ENCODE measurements around the gene CKLF. TPM values are rescaled to one million over a fixed set of nuclear protein-coding genes. Genes with fewer than 3 reads are reported as not detected.

Gene CKLF
- total and polyA plus RNA-seq, 2 donors (not counting 1 experiment from before 2014, with no cell fraction given), result 30.4 to 53.6 TPM

- Mint-ChIP-seq H3K9me3 (ENCODE audit: insufficient read depth) (no peaks in the 10 kb centered on the region), H3K4me3 (no peak overlapping the region), H3K27me3 (no peaks in the 10 kb centered on the region), H3K4me1 (peaks cover 19% of the 10 kb centered on the region), H3K27ac (no peak overlapping the region)
- Histone ChIP-seq H4K20me1 (ENCODE audit: control insufficient read depth, insufficient read depth, low read length, poor library complexity, severe bottlenecking) (peaks cover 10% of the 10 kb centered on the region), H3K79me2 (ENCODE audit: control insufficient read depth, insufficient read depth, low read length) (peaks cover 9% of the 10 kb centered on the region), H3K4me3 (ENCODE audit: control extremely low read depth in 1 of 5, extremely low read depth in 1 of 5, insufficient read depth in 1 of 5, low read depth in 2 of 5, low read length in 4 of 5) (no peak overlapping the region), H3K27me3 (replicated peaks in 1 of 4; ENCODE audit: control extremely low read depth in 1 of 4, control insufficient read depth in 3 of 4, insufficient read depth in 4 of 4, low read length in 3 of 4) (no peaks in the 10 kb centered on the region), H3K4me1 (ENCODE audit: control insufficient read depth in 2 of 2, insufficient read depth in 2 of 2, low read length in 2 of 2) (no peaks in the 10 kb centered on the region), H3K9ac (ENCODE audit: low read length) (no peak overlapping the region), H3K9me3 (ENCODE audit: control extremely low read depth in 1 of 3, control insufficient read depth in 2 of 3, insufficient read depth in 1 of 3, low read length in 2 of 3) (no peaks in the 10 kb centered on the region), H3K36me3 (replicated peaks in 1 of 2; ENCODE audit: control extremely low read depth in 1 of 2, control insufficient read depth in 1 of 2, extremely low read depth in 1 of 2, insufficient read depth in 2 of 2, low read length in 1 of 2) (peaks cover 0 to 36% of the 10 kb centered on the region in 2 experiments), H3K27ac (ENCODE audit: low read length in 2 of 2) (no peak overlapping the region), H2AFZ (ENCODE audit: insufficient read depth, low read depth, low read length, poor library complexity, severe bottlenecking) (no peak overlapping the region), H3K4me2 (replicated peaks; ENCODE audit: low read depth, low read length, poor library complexity, severe bottlenecking) (no peak overlapping the region)
- WGBS (ENCODE audit: insufficient coverage), result 100% methylated on average over 1 of the region's 2 CpGs
- CTCF ChIA-PET, result interaction anchor here (0.7 to 4.1 kb wide), 24 partner anchors 9 to 305 kb away, joined by 3 to 20 read pairs (median 6); partner anchors contain the start of genes CKLF, CMTM2, DYNC1LI2 and TK2
- intact Hi-C loops (cut with micrococcal nuclease), result loop anchor here (5.0 kb wide), 1 partner anchor 304 kb away; no protein-coding TSS in a partner anchor
- TF ChIP-seq, protein P1, sequence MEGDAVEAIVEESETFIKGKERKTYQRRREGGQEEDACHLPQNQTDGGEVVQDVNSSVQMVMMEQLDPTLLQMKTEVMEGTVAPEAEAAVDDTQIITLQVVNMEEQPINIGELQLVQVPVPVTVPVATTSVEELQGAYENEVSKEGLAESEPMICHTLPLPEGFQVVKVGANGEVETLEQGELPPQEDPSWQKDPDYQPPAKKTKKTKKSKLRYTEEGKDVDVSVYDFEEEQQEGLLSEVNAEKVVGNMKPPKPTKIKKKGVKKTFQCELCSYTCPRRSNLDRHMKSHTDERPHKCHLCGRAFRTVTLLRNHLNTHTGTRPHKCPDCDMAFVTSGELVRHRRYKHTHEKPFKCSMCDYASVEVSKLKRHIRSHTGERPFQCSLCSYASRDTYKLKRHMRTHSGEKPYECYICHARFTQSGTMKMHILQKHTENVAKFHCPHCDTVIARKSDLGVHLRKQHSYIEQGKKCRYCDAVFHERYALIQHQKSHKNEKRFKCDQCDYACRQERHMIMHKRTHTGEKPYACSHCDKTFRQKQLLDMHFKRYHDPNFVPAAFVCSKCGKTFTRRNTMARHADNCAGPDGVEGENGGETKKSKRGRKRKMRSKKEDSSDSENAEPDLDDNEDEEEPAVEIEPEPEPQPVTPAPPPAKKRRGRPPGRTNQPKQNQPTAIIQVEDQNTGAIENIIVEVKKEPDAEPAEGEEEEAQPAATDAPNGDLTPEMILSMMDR (IDR thresholded peaks at IDR 0.05), result no peak
- TF ChIP-seq EZH2 (IDR thresholded peaks at IDR 0.05; ENCODE audit: borderline replicate concordance, insufficient read depth, low read depth, low read length, poor library complexity, severe bottlenecking), result no peak
- DNase-seq, result no peak
- no peak for ATAC-seq (ENCODE audit: low read depth)
- POLR2A ChIA-PET, result interaction anchor here (1.3 kb wide), 1 partner anchor 11 kb away, joined by 4 read pairs; the partner anchor contains the start of gene CKLF
Observed at GRCh38 chr16:66562986-66563385, 10.6 kb downstream of the CKLF start.

DNA sequence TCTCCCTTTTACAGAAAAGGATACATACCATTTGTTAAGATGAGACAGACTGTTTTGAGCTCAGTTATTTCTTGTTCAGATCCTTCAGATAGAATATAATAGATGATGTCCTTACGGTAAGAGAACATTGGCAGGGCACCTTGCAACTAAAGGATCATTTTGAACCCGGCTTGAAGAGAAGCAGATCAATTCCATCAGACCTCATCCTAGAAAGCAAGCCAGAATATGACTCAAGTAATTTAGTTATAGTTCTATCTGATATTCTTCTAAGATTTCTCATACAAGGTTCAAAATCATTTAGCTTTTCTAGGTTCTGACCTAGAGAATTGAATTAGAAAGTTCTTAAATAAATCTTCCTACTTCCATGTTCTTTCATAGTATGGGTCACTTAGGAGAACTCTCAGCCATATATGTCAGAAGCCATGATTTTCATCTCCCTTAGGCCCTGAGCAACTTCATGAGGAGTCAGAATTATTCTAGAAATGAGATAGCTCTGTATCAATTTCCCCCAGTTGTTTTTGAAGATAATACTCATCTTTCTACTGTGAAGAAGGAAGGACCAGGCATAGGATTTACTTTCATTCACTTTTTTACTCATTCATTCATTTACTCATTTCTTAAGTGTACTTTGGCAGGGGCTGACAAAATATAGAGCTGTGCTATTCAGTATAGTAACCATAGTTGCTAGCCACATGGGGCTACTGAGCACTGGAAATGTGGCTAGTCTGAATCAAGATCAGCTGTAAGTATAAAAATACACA, 11.4 kb downstream of the CKLF start:
- H3K27ac Mint-ChIP-seq, result no peak overlapping the region
- no peaks in the 10 kb centered on the region for H3K27me3 Mint-ChIP-seq
- no peak overlapping the region for H3K4me2 ChIP-seq (replicated peaks; ENCODE audit: low read depth, low read length, poor library complexity, severe bottlenecking)
- no peaks in the 10 kb centered on the region for H3K27me3 ChIP-seq (replicated peaks in 1 of 4; ENCODE audit: control extremely low read depth in 1 of 4, control insufficient read depth in 3 of 4, insufficient read depth in 4 of 4, low read length in 3 of 4)
- ChIA-PET CTCF (interaction anchor here (0.9 to 4.1 kb wide), 22 partner anchors 10 to 1156 kb away, joined by 3 to 20 read pairs (median 6); partner anchors contain the start of genes CKLF, CMTM2 and TK2), POLR2A (interaction anchor here (0.7 to 1.3 kb wide), 2 partner anchors 11 to 26 kb away, joined by 3 to 4 read pairs; partner anchors contain the start of gene CKLF)
- no peak overlapping the region for H3K4me3 ChIP-seq (ENCODE audit: control extremely low read depth in 1 of 5, extremely low read depth in 1 of 5, insufficient read depth in 1 of 5, low read depth in 2 of 5, low read length in 4 of 5)
- intact Hi-C loops (cut with micrococcal nuclease), result loop anchor here (5.0 kb wide), 1 partner anchor 304 kb away; no protein-coding TSS in a partner anchor
- WGBS (ENCODE audit: insufficient coverage), result no CpG with 5 or more reads among the region's 2 CpGs
- H3K36me3 ChIP-seq (replicated peaks in 1 of 2; ENCODE audit: control extremely low read depth in 1 of 2, control insufficient read depth in 1 of 2, extremely low read depth in 1 of 2, insufficient read depth in 2 of 2, low read length in 1 of 2), result peaks cover 0 to 29% of the 10 kb centered on the region in 2 experiments
- no peak overlapping the region for H3K4me3 Mint-ChIP-seq
- no peaks in the 10 kb centered on the region for H3K9me3 Mint-ChIP-seq (ENCODE audit: insufficient read depth)
- no peak overlapping the region for H3K9ac ChIP-seq (ENCODE audit: low read length)
- H4K20me1 ChIP-seq (ENCODE audit: control insufficient read depth, insufficient read depth, low read length, poor library complexity, severe bottlenecking), result peaks cover 5% of the 10 kb centered on the region
- ATAC-seq (ENCODE audit: low read depth), result no peak
- H3K27ac ChIP-seq (ENCODE audit: low read length in 2 of 2), result no peak overlapping the region
- no peaks in the 10 kb centered on the region for H3K4me1 ChIP-seq (ENCODE audit: control insufficient read depth in 2 of 2, insufficient read depth in 2 of 2, low read length in 2 of 2)
- no peak for DNase-seq
- TF ChIP-seq, protein P1 (IDR thresholded peaks at IDR 0.05), result no peak
- no peak for TF ChIP-seq EZH2 (IDR thresholded peaks at IDR 0.05; ENCODE audit: borderline replicate concordance, insufficient read depth, low read depth, low read length, poor library complexity, severe bottlenecking)
- peaks cover 8% of the 10 kb centered on the region for H3K79me2 ChIP-seq (ENCODE audit: control insufficient read depth, insufficient read depth, low read length)
- H2AFZ ChIP-seq (ENCODE audit: insufficient read depth, low read depth, low read length, poor library complexity, severe bottlenecking), result no peak overlapping the region
- H3K9me3 ChIP-seq (ENCODE audit: control extremely low read depth in 1 of 3, control insufficient read depth in 2 of 3, insufficient read depth in 1 of 3, low read length in 2 of 3), result no peaks in the 10 kb centered on the region
- H3K4me1 Mint-ChIP-seq, result peaks cover 16% of the 10 kb centered on the region
